ENCODE data around the gene STON2. TPM values are rescaled to one million over a fixed set of nuclear protein-coding genes. Genes with fewer than 3 reads are reported as not detected.

Gene STON2
- total RNA-seq, 4 donors from 2014 or later: 3.3 to 87.8 (median 11.0) TPM

DNA sequence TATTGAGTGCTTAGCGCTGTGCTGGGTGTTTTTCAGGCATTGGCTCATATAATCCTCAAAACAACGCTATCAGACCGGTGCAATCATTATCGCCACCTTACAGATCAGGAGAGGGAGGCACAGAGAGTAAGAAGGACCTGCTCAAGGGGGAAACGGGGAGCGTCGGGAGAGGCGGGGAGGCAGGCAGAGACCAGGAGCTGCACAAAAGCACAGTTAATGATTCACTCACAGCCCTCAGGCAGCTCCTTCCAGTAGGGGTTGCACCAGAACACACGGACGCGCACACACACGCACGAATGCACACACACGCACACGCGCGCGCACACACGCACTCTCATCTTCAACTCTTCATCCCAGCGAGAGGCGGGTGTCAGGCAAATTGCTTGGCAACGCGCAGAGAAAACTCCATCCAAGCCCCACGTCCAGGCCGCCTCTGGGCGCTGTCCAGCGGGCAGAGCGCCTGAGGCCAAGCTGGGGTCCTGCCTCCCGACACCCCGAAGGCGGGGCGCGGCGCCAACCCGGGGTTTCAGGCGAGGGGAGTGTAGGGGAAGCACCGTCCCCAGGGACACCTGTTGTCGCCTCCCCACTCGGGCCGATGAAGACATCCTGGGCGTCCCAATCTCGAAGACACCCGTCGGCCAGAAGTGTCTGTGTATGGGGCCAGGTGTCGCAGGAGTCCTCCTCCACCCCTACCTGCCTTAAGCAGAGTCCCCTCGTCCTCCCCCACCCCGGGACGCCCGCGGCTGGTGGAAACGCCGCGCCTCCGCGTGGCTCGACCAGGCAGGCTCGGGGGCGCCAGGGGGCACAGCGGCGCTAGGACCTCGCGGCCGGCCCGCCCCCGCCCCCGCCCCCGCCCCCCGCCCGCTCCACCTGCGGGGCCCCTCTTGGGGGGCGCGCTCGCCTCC, 35.5 kb upstream of the STON2 start:
- H3K36me3 ChIP-seq: no peaks in the 10 kb centered on the region
- TF ChIP-seq POLR2A (IDR thresholded peaks at IDR 0.05): no peak
- TF ChIP-seq, protein P1, sequence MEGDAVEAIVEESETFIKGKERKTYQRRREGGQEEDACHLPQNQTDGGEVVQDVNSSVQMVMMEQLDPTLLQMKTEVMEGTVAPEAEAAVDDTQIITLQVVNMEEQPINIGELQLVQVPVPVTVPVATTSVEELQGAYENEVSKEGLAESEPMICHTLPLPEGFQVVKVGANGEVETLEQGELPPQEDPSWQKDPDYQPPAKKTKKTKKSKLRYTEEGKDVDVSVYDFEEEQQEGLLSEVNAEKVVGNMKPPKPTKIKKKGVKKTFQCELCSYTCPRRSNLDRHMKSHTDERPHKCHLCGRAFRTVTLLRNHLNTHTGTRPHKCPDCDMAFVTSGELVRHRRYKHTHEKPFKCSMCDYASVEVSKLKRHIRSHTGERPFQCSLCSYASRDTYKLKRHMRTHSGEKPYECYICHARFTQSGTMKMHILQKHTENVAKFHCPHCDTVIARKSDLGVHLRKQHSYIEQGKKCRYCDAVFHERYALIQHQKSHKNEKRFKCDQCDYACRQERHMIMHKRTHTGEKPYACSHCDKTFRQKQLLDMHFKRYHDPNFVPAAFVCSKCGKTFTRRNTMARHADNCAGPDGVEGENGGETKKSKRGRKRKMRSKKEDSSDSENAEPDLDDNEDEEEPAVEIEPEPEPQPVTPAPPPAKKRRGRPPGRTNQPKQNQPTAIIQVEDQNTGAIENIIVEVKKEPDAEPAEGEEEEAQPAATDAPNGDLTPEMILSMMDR (IDR thresholded peaks at IDR 0.05): no peak
- H3K27me3 ChIP-seq: peaks cover 0 to 5% of the 10 kb centered on the region in 2 donors
- peaks cover 0 to 4% of the 10 kb centered on the region in 2 donors for H3K4me1 ChIP-seq
- H3K4me3 ChIP-seq: peak overlapping the region; percentile 27 to 61
- intact Hi-C loops (cut with DNase I; ENCODE audit: low total_unique reads): no loop called here
- DNase-seq: peak in 1 of 2 donors; percentile 41
- no peaks in the 10 kb centered on the region for H3K9me3 ChIP-seq
- H3K27ac ChIP-seq: no peak overlapping the region

DNA sequence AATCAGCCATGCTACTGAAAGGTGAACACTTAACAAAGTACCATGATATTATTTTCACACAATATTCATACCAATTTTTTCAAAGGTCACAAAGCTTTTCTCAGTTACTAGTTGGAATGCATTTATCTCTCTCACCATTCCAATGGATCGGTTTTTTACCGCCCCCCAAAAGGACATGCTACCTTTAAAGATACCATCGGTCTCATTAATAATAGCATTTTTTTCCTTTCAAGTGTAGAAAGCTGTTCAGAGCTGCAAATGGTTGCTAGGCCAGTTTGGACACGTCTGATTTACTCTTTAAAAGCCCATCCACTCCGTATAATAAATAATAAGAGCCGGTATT, 34.9 kb upstream of the STON2 start:
- DNase-seq: no peak
- no peak overlapping the region for H3K4me3 ChIP-seq

DNA sequence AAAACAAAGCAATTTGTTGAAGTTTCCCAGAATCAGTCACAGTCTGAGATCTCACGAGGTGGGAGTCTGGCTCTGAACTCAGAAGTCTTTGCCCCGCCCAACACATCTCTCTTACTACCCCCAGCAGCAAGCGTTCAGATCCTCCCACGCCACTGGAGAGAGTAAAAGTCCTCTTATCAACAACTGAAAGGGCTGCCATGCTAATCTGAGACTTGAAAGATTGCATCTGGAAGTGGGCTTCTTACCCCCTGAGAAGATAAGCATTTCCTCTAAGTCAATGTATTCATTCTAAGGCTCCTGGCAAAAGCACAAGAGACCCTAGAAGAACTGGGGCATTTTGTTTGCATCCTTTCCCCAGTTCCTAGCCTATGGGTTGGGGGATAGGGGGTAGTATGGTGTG, 34.1 kb upstream of the STON2 start:
- intact Hi-C loops (cut with DNase I; ENCODE audit: low total_unique reads): no loop called here
- H3K36me3 ChIP-seq: no peaks in the 10 kb centered on the region
- no peaks in the 10 kb centered on the region for H3K9me3 ChIP-seq
- peaks cover 0 to 5% of the 10 kb centered on the region in 2 donors for H3K27me3 ChIP-seq
- H3K27ac ChIP-seq: no peak overlapping the region
- no peak overlapping the region for H3K4me3 ChIP-seq
- peaks cover 0 to 4% of the 10 kb centered on the region in 2 donors for H3K4me1 ChIP-seq
- no peak for TF ChIP-seq POLR2A (IDR thresholded peaks at IDR 0.05)
- TF ChIP-seq, protein P1 (IDR thresholded peaks at IDR 0.05): no peak
- DNase-seq: no peak

More for the DNA sequence above, 34.9 kb upstream of the STON2 start:
- TF ChIP-seq POLR2A (IDR thresholded peaks at IDR 0.05): no peak
- TF ChIP-seq, protein P1 (IDR thresholded peaks at IDR 0.05): no peak
- Histone ChIP-seq H3K9me3 (no peaks in the 10 kb centered on the region), H3K27ac (no peak overlapping the region), H3K36me3 (no peaks in the 10 kb centered on the region), H3K27me3 (peaks cover 0 to 5% of the 10 kb centered on the region in 2 donors), H3K4me1 (peaks cover 0 to 4% of the 10 kb centered on the region in 2 donors)
- intact Hi-C loops (cut with DNase I; ENCODE audit: low total_unique reads): no loop called here

DNA sequence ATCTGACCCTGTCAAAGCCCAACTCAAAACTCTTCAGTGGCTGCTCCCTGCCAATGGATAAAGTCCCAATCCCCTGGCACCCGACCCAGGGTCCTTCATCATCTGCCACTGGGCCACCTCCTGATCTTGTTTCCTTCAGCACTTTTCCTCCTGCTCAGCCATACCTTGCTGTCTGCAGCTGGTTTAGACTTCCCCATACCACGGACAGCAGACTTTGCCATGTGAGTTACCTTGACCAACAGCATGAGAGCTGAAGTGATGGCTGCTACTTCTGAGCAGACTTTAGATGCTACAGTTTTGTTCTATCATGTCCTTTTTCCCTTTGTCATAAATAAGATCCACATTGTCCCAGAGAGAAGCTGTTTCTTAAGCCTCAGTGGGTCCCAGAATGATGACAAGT, 33.3 kb upstream of the STON2 start:
- Histone ChIP-seq H3K9me3 (no peaks in the 10 kb centered on the region), H3K4me1 (peaks cover 0 to 4% of the 10 kb centered on the region in 2 donors), H3K27me3 (peaks cover 0 to 5% of the 10 kb centered on the region in 2 donors), H3K4me3 (no peak overlapping the region), H3K36me3 (no peaks in the 10 kb centered on the region), H3K27ac (no peak overlapping the region)
- TF ChIP-seq POLR2A (IDR thresholded peaks at IDR 0.05): no peak
- TF ChIP-seq, protein P1 (IDR thresholded peaks at IDR 0.05): no peak
- no peak for DNase-seq
- intact Hi-C loops (cut with DNase I; ENCODE audit: low total_unique reads): no loop called here

DNA sequence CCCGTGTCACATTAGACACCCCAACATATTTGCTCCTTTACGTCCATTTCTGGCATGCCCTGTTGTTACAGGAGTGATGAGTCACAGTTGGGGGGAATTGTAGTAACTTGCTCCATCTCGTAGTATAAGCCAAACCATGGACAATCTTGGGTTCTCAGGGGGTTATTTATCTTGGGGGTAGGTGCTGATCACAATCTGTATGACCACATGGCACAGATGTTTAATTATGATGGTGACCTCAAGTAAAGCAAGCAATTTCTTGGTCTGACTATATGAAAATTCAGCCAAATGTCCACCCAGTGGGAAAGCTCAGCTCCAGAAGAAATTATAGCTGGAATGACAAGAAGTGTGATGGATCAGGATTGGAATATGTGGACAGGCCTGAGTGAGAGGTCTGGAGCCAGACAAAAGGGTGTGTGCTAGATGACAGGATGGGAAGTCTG, 32.1 kb upstream of the STON2 start:
- Histone ChIP-seq H3K27me3 (peaks cover 0 to 5% of the 10 kb centered on the region in 2 donors), H3K4me1 (peaks cover 0 to 4% of the 10 kb centered on the region in 2 donors), H3K9me3 (no peaks in the 10 kb centered on the region), H3K27ac (no peak overlapping the region), H3K36me3 (no peaks in the 10 kb centered on the region), H3K4me3 (no peak overlapping the region)
- no peak for DNase-seq
- TF ChIP-seq, protein P1 (IDR thresholded peaks at IDR 0.05): no peak
- TF ChIP-seq POLR2A (IDR thresholded peaks at IDR 0.05): no peak
- intact Hi-C loops (cut with DNase I; ENCODE audit: low total_unique reads): no loop called here

Data from uterus (tissue), 4 donors.